ENCODE measurements around the gene LYZL6. TPM values are rescaled to one million over a fixed set of nuclear protein-coding genes. Genes with fewer than 3 reads are reported as not detected.

The LYZL6 gene
- total RNA-seq, 1 donor from 2014 or later: not detected

DNA sequence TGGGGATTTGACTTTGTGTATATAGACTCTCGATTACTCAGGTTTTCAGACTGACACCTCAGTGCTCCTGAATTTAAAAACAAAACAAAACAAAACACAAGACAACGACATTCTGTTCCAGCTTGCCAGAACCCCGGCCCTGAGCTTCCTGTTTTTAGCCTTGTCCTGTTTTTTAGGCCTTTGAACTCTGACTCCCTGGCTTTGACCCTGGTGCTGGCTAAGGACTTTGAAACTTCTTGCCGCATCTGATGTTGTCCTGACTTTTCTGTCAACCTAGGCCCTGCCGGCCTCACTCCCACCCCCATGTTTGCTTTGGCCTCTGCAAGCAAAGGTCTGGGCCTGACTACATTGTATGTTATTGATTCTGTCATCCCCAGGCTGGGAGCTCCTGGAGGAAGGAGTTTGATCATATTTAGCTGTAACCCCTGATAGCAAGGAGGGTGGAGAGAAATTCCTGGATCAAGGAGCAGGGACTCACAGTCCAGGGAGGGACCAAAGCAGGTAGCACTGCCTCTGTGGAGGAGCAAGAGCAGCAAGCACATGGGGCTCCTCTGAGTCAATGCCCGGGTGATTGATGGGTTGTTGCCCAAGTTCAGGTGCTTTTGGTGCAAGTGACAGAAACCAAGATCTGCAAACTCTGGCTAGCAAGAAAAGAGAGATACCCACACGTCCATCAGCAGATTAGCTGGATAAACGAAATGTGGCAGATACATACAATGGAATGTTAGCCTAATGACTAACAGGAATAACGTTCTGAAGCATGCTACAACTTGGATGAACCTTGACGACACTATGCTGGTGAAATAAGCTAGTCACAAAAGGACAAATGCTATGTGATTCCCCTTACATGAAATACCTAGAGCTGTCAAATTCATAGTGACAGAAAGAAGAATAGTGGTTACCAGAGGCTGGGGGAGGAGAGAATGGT lies 30.1 kb upstream of the LYZL6 start:
- H3K9me3 ChIP-seq: no peaks in the 10 kb centered on the region
- intact Hi-C loops (cut with DNase I): no loop called here
- ATAC-seq: no peak
- no peaks in the 10 kb centered on the region for H3K27me3 ChIP-seq (ENCODE audit: low read depth)
- no peak for TF ChIP-seq CTCF (IDR thresholded peaks at IDR 0.05)
- H3K4me3 ChIP-seq: no peak overlapping the region
- peak overlapping the region; percentile 24 for H3K27ac ChIP-seq
- peaks cover 15% of the 10 kb centered on the region for H3K4me1 ChIP-seq
- no peaks in the 10 kb centered on the region for H3K36me3 ChIP-seq
- no peak for DNase-seq

- ATAC-seq: no peak
- no peaks in the 10 kb centered on the region for H3K27me3 ChIP-seq (ENCODE audit: low read depth)
- H3K27ac ChIP-seq: no peak overlapping the region
- H3K36me3 ChIP-seq: no peaks in the 10 kb centered on the region
- TF ChIP-seq CTCF (IDR thresholded peaks at IDR 0.05): no peak
- intact Hi-C loops (cut with DNase I): no loop called here
- DNase-seq: no peak
- H3K9me3 ChIP-seq: no peaks in the 10 kb centered on the region
- H3K4me3 ChIP-seq: no peak overlapping the region
- H3K4me1 ChIP-seq: peaks cover 15% of the 10 kb centered on the region
Measured at GRCh38 chr17:35972945-35973332, 29.4 kb upstream of the LYZL6 start.

GRCh38 chr17:35972535-35972934 lies 29.0 kb upstream of the LYZL6 start:
- DNase-seq: no peak
- H3K4me1 ChIP-seq: peaks cover 15% of the 10 kb centered on the region
- no peak for ATAC-seq

DNA sequence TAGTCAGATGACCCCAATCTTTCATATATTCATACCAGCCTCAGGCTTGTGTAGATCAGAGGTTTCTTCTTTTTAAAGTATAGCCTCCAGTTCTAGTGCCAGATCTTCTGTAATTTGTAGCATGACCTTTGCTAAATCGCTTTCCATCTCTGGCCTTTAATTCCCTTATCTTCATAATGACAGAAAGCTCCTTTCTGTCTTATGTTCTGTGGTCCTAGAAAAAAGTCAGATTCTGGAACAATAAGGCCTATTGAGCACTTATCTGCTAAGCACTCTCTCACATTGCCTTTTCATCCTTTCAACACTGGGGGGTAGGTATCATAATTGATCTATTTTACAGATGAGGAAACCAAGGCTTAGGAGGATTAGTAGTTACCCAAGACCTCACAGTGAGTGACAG lies 28.6 kb upstream of the LYZL6 start:
- H3K36me3 ChIP-seq: no peaks in the 10 kb centered on the region
- no peak for DNase-seq
- no peaks in the 10 kb centered on the region for H3K9me3 ChIP-seq
- no peak for TF ChIP-seq CTCF (IDR thresholded peaks at IDR 0.05)
- H3K4me1 ChIP-seq: peaks cover 15% of the 10 kb centered on the region
- H3K4me3 ChIP-seq: no peak overlapping the region
- H3K27me3 ChIP-seq (ENCODE audit: low read depth): no peaks in the 10 kb centered on the region
- H3K27ac ChIP-seq: no peak overlapping the region
- intact Hi-C loops (cut with DNase I): no loop called here
- no peak for ATAC-seq

More at GRCh38 chr17:35972535-35972934, 29.0 kb upstream of the LYZL6 start:
- no peak overlapping the region for H3K27ac ChIP-seq
- no peak overlapping the region for H3K4me3 ChIP-seq
- H3K36me3 ChIP-seq: no peaks in the 10 kb centered on the region
- intact Hi-C loops (cut with DNase I): no loop called here
- H3K27me3 ChIP-seq (ENCODE audit: low read depth): no peaks in the 10 kb centered on the region
- no peak for TF ChIP-seq CTCF (IDR thresholded peaks at IDR 0.05)
- H3K9me3 ChIP-seq: no peaks in the 10 kb centered on the region

DNA sequence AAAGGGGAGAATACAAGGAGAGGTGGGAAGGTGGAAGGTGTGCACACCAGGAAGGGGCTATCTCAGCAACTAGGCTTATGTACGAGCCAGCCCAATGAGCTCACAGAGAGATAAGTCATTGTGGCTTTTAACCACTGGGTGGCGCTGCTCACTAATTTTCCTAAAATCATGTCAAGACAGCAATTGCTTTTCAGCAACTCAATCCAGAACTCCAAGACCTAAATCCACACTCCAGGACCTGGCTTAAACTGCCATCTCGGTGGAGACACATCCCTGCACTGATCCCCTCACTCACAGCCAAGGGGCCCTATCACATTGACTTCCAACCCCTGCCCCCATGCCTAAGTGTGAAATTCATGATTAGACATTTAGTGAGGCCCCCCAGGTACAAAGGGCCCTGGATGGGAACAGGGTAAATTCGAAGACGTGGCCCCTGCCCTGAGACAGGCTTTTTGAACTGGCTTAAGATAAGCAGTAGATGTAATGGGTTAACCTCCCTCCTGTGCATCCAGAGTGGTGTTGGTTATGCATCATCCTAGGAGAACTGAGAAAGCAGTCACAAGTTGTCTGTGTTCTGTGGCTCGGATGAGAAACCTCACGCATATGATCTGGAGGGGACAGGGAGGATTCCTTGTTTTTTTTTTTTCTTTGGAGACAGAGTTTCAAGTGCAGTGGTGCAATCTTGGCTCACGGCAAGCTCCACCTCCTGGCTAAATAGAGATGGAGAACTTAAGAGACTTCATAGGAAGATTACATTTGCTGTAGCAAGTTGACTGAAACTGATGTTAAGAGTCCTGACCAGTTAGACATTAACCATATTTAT lies 26.3 kb upstream of the LYZL6 start:
- peak; percentile 59 for DNase-seq
- H3K36me3 ChIP-seq: no peaks in the 10 kb centered on the region
- H3K27me3 ChIP-seq (ENCODE audit: low read depth): no peaks in the 10 kb centered on the region
- intact Hi-C loops (cut with DNase I): loop anchor here (10.0 kb wide), 1 partner anchor 175 kb away; no protein-coding TSS in a partner anchor
- peak; percentile 86 for TF ChIP-seq CTCF (IDR thresholded peaks at IDR 0.05)
- peaks cover 15% of the 10 kb centered on the region for H3K4me1 ChIP-seq
- ATAC-seq: peak; percentile 77 to 88
- H3K27ac ChIP-seq: no peak overlapping the region
- no peaks in the 10 kb centered on the region for H3K9me3 ChIP-seq
- no peak overlapping the region for H3K4me3 ChIP-seq
